Testis (tissue), 2 donors: ENCODE results near the gene PTPRD.

ENCODE experiments used
- POLR2A ChIP-seq: fragments of 450-650 bp; IDR thresholded peaks from one replicate; pipeline ENCODE4 v1.6.1; 2017; ENCODE audit warnings: antibody characterized with exemption, mild to moderate bottlenecking, moderate library complexity
- TF ChIP-seq, protein P1 (sequence below), 3 experiments: fragments of 450-650 bp in 2 of 3; fragments of 200-600 bp in 1 of 3; sonication (generic) in 1 of 3; IDR thresholded peaks; one replicate each; pipeline ENCODE4 v1.5.1; 2016 to 2019; ENCODE audit warnings: antibody characterized with exemption in 3 of 3, mild to moderate bottlenecking in 2 of 3, moderate library complexity in 1 of 3

DNA sequence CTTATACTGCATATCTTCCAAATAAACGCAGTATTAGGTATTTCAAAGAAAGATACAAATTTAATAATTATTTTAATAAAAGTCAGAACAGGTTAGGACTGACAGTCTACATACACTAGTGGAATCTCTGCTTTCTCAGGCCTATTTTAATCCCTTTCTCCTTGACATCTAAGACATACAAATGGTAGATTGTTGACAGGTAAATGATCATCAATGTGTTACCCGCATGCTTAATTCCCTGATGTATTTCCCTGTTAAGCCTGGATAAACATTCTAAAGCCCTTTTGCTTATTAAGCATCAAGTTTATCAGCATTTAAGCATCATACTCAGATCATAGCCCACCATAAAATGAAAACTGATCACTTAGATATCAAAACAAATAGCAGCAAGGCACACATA is 576.7 kb downstream of the PTPRD start:
- TF ChIP-seq, protein P1, sequence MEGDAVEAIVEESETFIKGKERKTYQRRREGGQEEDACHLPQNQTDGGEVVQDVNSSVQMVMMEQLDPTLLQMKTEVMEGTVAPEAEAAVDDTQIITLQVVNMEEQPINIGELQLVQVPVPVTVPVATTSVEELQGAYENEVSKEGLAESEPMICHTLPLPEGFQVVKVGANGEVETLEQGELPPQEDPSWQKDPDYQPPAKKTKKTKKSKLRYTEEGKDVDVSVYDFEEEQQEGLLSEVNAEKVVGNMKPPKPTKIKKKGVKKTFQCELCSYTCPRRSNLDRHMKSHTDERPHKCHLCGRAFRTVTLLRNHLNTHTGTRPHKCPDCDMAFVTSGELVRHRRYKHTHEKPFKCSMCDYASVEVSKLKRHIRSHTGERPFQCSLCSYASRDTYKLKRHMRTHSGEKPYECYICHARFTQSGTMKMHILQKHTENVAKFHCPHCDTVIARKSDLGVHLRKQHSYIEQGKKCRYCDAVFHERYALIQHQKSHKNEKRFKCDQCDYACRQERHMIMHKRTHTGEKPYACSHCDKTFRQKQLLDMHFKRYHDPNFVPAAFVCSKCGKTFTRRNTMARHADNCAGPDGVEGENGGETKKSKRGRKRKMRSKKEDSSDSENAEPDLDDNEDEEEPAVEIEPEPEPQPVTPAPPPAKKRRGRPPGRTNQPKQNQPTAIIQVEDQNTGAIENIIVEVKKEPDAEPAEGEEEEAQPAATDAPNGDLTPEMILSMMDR (IDR thresholded peaks at IDR 0.05): no peak
- no peak for TF ChIP-seq POLR2A
